NCI-H2171 treated with DMSO at 0.1 percent for 48 hours (cell line): ENCODE results near the gene GALNTL6.

Source experiments
- DNase-seq: peaks from one replicate; lab custom pipeline; 2025; lab: John Stamatoyannopoulos, UW

Gene GALNTL6

DNA sequence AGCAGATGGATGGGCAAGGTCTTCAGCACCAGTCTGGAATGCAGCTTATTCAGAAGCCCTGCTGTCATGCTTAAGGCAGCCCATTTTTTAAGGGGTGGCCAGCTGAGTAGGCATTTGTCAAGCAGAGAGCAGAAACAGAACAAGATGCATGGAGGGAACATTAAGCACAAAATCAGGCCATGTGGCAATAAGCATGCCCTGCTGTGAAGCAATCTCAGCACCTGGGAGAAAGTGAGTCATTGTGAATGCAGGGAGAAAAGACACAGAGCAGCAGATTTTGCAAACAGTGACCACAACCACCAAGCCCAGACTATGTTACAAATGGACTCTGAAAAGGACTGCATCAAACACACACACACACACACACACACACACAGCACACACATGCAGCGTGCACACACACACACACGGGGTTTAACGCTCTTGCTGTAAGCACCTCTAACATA, 1261.3 kb downstream of the GALNTL6 start:
- peak; percentile 56 for DNase-seq

DNA sequence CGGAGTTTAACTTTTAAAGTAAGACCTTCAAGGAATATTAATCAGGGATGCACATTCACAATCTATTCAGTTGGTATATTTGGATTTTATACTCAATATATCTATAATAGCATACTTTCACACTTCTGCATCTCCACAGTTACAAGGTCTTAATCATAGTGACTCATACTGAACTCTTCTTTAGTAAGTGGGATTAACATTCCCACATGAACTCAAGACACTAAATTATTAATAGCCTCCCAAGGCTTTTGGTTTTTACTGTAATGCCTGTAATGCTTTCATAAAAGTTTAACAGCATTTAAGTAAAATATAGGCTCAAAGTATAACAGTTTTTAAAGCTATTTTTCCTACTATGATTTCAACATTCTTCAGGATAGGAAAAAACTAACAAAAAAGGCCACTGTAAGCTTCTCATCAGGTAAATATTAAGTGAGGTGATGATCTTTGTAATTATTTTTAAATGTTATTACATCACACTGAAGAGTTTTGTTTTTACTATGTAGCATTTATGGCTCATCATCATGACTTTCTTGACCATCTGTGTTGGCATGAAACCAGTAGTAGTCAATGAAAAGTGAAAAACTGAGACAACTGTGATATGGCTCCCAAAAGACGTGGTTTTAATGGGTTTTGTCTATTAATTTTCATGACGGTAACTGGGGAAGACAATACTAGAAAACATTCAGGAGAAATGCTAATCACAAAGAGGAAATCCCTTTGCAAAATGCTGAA, 1263.9 kb downstream of the GALNTL6 start:
- DNase-seq: no peak

DNA sequence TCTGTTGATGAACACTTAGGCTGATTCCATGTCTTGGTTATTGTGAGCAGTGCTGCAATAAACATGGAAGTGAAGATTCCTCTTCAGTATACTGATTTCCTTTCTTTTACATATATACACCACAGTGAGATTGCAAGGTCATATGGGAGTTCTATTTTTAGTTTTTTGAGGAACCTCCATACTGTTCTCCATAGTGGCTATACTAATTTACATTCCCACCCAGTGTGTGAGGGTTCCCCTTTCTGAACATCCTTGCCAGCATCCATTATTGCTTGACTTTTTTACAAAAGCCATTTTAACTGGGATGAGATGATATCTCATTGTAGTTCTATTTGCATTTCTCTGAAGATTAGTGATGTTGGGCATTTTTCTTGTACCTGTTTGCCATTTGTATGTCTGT, 1274.9 kb downstream of the GALNTL6 start:
- DNase-seq: no peak
